Endothelial cell of hepatic sinusoid (primary cell): Measurements from ENCODE around the gene AHCYL2.
"Not testable (repeated sequence)": the region's sequence is repeated elsewhere in the genome, so short reads cannot be mapped to it uniquely, and the experiment has no call there.

ENCODE experiments used
- in situ Hi-C: cut with HindIII; loops from 2 replicates; pipeline ENCODE4 v1.10.0; 2017; ENCODE audit warnings: low sequenced_read_pairs

AHCYL2 gene

DNA sequence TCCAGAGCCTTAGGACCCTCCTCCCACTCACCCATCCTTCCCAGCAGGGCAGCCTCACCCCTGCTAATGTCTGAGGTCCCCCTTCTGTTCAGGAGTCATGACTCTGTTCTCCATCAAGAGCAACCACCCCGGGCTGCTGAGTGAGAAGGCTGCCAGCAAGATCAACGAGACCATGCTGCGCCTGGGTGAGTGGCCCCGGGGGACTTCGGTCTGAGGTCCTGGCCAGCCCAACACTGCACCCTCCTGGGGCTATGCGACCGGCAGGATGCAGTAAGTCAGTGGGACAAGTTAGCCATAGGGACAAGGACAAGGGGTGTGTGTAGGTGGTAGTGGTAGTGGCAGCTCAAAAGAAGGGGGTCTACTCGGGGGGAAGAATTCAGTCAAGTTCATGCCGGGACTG, 16.2 kb upstream of the AHCYL2 start:
- in situ Hi-C loops = no loop called here

DNA sequence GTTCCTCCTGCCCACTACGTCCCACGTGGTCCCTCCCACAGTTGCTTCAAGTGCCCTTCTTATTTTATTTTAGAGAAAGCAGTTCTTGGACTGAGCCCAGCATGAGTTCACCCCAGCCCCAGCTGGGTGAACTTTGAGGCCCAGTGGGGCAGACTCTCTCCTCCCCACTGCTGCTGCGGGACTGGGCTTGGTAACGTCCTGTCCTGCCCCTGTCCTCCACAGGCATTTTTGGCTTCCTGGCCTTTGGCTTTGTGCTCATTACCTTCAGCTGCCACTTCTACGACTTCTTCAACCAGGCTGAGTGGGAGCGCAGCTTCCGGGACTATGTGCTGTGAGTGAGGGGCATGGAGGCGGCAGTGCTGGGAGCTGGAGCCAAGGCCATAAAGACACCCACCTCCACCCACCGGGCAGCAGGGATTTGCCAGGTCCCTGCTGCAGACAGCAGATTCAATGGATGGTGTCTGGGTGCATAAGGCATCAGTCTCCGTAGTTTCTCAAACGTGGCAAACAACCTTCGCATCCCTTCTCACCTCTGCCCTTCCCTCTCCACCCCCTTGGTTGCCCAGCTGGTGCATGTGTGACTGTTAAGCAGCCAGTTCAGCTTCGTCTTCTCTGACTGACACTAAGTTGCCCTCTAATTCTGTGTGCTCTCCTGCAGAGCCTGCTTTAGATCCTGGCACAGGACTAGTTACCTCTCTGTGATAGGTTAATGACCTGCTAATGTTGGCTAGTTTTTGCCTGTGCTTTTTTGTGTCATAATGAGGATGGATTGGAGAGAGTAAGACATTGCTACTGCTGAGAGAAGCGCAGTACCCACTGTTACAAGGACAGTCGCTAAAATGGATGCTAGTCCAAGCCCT, 15.5 kb upstream of the AHCYL2 start:
- in situ Hi-C loops = no loop called here

- in situ Hi-C loops = loop anchor here (5.0 kb wide), 2 partner anchors 47 to 87 kb away; no protein-coding TSS in a partner anchor
Measured at GRCh38 chr7:129210256-129210988, 14.4 kb upstream of the AHCYL2 start.

DNA sequence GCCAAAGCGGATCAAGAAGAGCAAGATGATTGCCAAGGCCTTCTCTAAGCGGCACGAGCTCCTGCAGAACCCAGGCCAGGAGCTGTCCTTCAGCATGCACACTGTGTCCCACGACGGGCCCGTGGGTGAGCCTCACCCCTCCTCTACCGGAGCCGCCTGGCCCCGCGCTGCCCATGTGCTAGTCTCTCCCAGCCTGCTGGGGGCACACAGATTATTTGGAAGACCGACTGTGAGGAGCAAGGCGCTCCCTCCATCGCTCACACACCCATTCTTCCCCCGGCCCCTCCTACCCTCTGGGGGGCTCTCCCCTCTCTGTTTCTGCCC, 13.9 kb upstream of the AHCYL2 start:
- in situ Hi-C loops = loop anchor here (5.0 kb wide), 2 partner anchors 46 to 86 kb away; no protein-coding TSS in a partner anchor

DNA sequence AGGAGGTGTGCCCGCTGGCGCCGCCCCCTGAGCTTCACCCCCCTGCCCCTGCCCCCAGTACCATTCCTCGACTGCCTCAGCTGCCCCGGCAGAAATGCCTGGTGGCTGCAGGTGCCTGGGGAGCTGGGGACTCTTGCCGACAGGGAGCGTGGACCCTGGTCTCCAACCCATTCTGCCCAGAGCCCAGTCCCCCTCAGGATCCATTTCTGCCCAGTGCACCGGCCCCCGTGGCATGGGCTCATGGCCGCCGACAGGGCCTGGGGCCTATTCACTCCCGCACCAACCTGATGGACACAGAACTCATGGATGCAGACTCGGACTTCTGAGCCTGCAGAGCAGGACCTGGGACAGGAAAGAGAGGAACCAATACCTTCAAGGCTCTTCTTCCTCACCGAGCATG, 12.7 kb upstream of the AHCYL2 start:
- in situ Hi-C loops = loop anchor here (5.0 kb wide), 2 partner anchors 45 to 85 kb away; no protein-coding TSS in a partner anchor

- in situ Hi-C loops = loop anchor here (5.0 kb wide), 2 partner anchors 45 to 85 kb away; no protein-coding TSS in a partner anchor
Measured at GRCh38 chr7:129212596-129212995, 12.2 kb upstream of the AHCYL2 start.

GRCh38 chr7:129213828-129214227, 11.0 kb upstream of the AHCYL2 start:
- in situ Hi-C loops = loop anchor here (5.0 kb wide), 2 partner anchors 43 to 83 kb away; no protein-coding TSS in a partner anchor

DNA sequence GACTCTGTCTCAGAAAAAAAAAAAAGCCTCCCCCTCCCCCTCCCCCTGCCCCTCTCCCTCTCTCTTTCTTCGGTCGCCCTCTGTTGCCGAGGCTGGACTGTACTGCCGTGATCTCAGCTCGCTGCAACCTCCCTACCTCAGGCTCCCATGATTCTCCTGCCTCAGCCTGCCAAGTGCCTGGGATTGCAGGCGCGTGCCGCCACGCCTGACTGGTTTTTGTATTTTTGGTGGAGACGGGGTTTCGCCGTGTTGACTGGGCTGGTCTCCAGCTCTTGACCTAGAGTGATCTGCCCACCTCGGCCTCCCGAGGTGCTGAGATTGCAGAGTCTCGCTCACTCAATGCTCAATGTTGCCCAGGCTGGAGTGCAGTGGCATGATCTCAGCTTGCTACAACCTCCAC, 9.1 kb upstream of the AHCYL2 start:
- in situ Hi-C loops = not testable (repeated sequence)

DNA sequence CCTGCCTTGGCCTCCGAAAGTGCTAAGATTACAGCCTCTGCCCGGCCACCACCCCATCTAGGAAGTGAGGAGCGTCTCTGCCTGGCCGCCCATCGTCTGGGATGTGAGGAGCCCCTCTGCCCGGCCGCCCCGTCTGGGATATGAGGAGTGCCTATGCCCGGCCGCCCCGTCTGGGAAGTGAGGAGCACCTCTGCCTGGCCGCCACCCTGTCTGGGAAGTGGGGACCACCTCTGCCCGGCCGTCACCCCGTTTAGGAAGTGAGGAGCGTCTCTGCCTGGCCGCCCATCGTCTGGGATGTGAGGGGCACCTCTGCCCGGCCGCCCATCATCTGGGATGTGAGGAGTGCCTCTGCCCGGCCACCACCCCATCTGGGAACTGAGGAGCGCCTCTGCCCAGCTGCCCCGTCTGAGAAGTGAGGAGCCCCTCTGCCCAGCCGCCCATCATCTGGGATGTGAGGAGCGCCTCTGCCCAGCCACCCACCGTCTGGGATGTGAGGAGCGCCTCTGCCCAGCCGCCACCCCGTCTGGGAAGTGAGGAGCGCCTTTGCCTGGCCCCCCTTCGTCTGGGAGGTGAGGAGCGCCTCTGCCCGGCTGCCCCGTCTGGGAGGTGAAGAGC, 8.6 kb upstream of the AHCYL2 start:
- in situ Hi-C loops = not testable (repeated sequence)

- in situ Hi-C loops = not testable (repeated sequence)
Measured at GRCh38 chr7:129216821-129217416, 7.9 kb upstream of the AHCYL2 start.

GRCh38 chr7:129218514-129219062, 6.2 kb upstream of the AHCYL2 start:
- in situ Hi-C loops = no loop called here

- in situ Hi-C loops = not testable (repeated sequence)
Measured at GRCh38 chr7:129219166-129219565, 5.7 kb upstream of the AHCYL2 start.

DNA sequence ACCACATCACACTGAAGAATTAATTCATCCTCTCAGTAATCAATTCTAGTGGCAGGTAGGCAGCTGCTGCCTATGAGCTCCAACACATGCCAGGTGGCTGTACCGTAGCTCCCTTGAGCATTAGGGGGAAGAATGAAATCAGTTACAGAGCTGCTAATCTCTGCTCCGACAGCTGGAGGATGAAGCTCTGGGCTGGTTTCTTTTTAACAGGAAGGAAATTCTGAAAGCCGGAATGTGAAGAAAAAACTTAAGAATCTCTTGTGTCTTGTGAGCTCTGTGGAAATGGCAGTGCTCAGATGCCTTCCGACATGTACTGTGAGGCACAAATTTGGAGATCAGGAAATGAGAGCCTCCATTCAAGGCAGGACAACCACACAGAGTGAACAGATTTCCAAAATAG, 2.8 kb upstream of the AHCYL2 start:
- in situ Hi-C loops = no loop called here

DNA sequence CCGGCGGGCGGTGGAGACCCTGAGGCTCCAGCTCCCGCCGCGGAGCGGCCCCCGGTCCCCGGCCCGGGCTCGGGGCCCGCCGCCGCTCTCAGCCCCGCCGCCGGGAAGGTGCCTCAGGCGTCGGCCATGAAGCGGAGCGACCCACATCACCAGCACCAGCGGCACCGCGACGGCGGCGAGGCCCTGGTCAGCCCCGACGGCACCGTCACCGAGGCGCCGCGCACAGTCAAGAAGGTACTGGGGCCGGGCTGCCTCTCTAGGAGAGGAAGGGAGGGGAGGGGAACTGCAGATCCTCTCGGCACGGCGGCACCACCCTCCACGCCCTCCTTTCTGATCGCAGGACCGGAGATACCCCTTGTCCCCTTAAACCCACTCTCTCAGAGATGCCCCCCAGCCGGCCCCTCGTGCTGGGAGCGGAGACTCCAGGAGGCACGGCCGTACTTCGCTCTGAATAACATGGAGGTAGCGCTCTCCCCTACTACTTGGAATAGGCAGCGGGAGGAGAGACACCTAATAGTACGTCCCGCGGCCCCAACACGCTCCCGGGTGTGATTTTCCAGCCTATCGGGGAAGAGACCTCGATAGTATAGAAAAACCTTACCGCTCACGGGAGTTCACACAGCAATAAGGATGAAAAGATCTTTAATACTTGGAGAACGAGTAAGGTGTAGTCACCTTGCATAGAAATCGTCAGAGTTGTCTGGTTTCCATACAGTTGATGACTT, 538 bp downstream of the AHCYL2 start:
- in situ Hi-C loops = no loop called here

GRCh38 chr7:129225931-129226572, 1.2 kb downstream of the AHCYL2 start:
- in situ Hi-C loops = no loop called here

DNA sequence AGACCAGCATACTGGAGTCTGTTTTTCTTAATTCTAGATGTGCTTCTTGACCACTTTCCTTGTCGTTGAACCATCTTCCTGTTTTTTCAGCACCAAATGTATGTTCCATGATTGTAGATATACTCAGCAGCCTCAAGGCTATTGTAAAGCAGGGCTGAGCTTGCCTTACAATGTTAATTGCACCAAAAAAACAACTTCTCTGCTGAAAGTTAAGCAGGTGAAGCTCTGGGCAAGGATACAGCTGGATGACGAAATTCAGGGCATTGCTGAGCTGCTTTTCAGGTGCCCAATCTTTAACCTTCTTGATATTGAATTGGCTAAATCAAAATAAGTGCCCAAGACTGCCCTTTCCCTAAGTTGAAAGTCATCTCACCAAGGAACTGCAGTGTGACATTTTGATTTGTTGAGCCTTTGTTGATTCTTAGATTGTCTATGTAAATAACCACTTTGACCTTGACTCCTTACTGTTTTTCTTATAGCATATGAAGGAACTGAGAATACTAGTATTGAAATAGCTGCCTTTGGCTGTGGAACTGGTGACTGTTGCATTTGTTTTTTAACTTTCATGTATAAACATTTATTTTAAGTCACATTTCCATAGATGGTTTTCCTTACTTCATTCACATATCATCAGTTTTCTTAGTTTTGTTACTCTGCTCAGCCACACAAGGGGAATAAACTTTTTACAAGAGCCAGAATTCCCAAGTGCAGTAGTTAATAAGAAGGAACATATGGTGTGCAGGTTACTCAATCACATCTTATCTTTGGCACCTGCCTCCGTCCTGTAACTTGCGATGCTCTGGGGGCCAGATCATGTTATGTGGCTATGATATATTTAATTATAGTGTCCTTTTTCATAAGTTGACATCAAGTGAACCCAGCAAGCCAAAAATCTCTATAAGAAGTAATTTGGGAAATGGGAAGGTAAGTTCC, 3.1 kb downstream of the AHCYL2 start:
- in situ Hi-C loops = no loop called here

DNA sequence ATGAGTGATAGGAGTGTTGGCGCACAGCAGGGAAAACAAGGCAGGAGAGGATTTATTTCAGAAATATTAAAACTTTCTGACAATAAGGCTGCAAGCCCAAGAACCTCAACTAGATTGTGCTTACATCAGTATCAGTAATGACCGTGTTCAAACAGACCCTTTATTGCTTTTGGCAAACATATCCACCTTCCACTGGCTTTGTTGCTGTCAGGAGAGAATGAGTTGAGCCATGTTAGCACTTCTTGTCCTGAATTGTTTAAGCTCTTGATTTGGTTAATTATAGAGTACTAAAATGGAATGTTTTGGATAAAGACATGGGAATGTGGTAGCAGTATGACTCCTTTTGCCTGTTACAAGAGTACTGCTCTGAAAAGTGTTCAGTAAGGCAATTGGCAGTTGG, 3.8 kb downstream of the AHCYL2 start:
- in situ Hi-C loops = no loop called here

DNA sequence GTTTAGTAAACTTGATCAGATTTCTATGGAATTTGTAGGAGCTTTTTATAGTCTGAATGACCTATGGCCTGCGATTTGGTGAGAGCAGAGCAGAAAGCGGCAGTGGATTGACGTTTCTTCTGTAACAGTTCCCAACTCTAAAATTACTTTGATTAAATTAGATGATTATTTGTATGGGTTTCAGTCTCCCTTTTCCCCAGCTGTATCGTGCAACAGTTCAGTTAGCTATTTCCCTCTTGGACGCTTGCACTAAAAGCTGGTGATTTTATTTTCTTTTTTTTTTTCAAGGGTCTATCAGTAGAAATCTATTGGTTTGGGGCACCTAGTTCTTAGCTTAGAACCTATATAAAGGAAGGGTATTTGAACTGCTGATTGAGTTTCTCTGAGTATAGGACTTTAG, 6.8 kb downstream of the AHCYL2 start:
- in situ Hi-C loops = no loop called here

DNA sequence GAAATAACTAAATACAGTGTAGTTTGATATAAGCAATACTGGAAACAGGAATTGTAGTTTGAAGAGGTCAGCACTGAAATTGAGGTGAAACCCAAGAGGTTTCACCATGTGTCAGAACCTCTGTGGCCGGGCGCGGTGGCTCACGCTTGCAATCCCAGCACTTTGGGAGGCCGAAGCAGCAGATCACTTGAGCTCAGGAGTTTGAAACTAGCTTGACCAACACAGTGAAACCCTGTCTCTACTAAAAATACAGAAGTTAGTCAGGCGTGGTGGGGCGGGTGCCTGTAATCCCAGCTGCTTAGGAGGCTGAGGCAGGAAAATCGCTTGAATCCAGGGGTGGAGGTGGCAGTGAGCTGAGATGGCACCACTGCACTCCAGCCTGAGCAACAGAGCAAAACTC, 13.7 kb downstream of the AHCYL2 start:
- in situ Hi-C loops = no loop called here
